K562 (cell line): ENCODE measurements around the gene ABCC10. TPM values are rescaled to one million over a fixed set of nuclear protein-coding genes. Genes with fewer than 3 reads are reported as not detected.

Experiments
- ATAC-seq: fragments of 200-7000 bp; cut with Tn5 transposase; 3 replicates; pipeline ENCODE4 v1.9.1; 2020; ENCODE audit warnings: moderate library complexity
- BruUV-seq: library from RNA; stranded (reverse); fragments of 400-500 nt; replicated peaks from 2 replicates; lab custom pipeline; 2021; lab: Mats Ljungman, UMichigan
- CTCF ChIA-PET: fragments of 300-600 bp; formaldehyde crosslinking; extraction: SDS; loops from one replicate; lab custom pipeline; 2021; ENCODE audit warnings: low intra/inter-chr PET ratio; lab: Yijun Ruan, JAX
- POLR2A ChIA-PET: fragments of 300-600, 350-650 bp; sonication (Branson Sonifier 250); formaldehyde crosslinking; extraction: SDS; loops from one replicate; lab custom pipeline; 2021; ENCODE audit warnings: antibody characterized with exemption, inconsistent platforms; lab: Yijun Ruan, JAX
- DNase-seq, 4 experiments: peaks; one replicate each; pipeline versions ENCODE4 v3.0.0 to v3.0.0-alpha.2; 2011 to 2018; ENCODE audit warnings: low spot score in 3 of 4, mixed read lengths in 3 of 4; ENCODE audit errors: extremely low read depth in 1 of 4
- FAIRE-seq: peaks from 2 replicates; lab custom pipeline; 2011; peaks lifted over from hg19 to GRCh38; lab: Jason Lieb, UNC
- H2AFZ ChIP-seq: 2 replicates; pipeline ENCODE4 v1.6.0; 2011; ENCODE audit warnings: low read depth, low read length, control low read depth, inconsistent platforms
- H3K27ac ChIP-seq: fragments of 200-600 bp; 3 replicates; pipeline ENCODE4 v1.8.0; 2011; ENCODE audit warnings: low read depth, mild to moderate bottlenecking, control low read depth, inconsistent platforms, low read length, moderate library complexity, mixed read lengths; ENCODE audit errors: extremely low read depth
- H3K27me3 ChIP-seq, 2 experiments: fragments of 300-600 bp in 1 of 2; 2 replicates in 1 of 2; 3 replicates in 1 of 2; pipeline versions ENCODE4 v1.6.0 to v1.8.0; 2011; ENCODE audit warnings: inconsistent platforms in 2 of 2, low read length in 2 of 2, mild to moderate bottlenecking in 1 of 2, mixed read lengths in 1 of 2, moderate library complexity in 1 of 2; ENCODE audit not compliant: control insufficient read depth in 2 of 2, insufficient read depth in 2 of 2
- H3K36me3 ChIP-seq: fragments of 300-600 bp; 3 replicates; pipeline ENCODE4 v1.8.0; 2011; ENCODE audit warnings: mild to moderate bottlenecking, low read length, inconsistent platforms; ENCODE audit not compliant: control insufficient read depth, insufficient read depth
- H3K4me1 ChIP-seq, 2 experiments: fragments of 200-600 bp in 1 of 2; replicated peaks in 1 of 2; 2 replicates in 1 of 2; 3 replicates in 1 of 2; pipeline versions ENCODE4 v1.5.1 to v1.8.0; 2011; ENCODE audit warnings: inconsistent platforms in 2 of 2, low read length in 2 of 2, mild to moderate bottlenecking in 1 of 2, mixed read lengths in 1 of 2, moderate library complexity in 1 of 2; ENCODE audit not compliant: control insufficient read depth in 2 of 2, insufficient read depth in 2 of 2
- H3K4me2 ChIP-seq: 2 replicates; pipeline ENCODE4 v1.6.1; 2011; ENCODE audit warnings: low read length, control low read depth, inconsistent platforms, mixed read lengths; ENCODE audit not compliant: insufficient read depth
- H3K4me3 ChIP-seq: fragments of 200-600 bp; sonication (generic), shearing (Covaris generic); 2 replicates; pipeline ENCODE4 v1.5.1; 2016; ENCODE audit warnings: control low read depth, inconsistent platforms
- H3K79me2 ChIP-seq: fragments of 200-600 bp; 3 replicates; pipeline ENCODE4 v1.8.0; 2011; ENCODE audit warnings: low read length, inconsistent platforms; ENCODE audit not compliant: control insufficient read depth, insufficient read depth
- H3K9ac ChIP-seq, 2 experiments: 2 replicates each; pipeline versions ENCODE4 v1.6.0 to v1.6.1; 2011; ENCODE audit warnings: low read depth in 2 of 2, low read length in 2 of 2, control low read depth in 1 of 2, inconsistent platforms in 1 of 2, mild to moderate bottlenecking in 1 of 2, mixed read lengths in 1 of 2; ENCODE audit not compliant: insufficient read depth in 1 of 2
- H3K9me1 ChIP-seq: one replicate; pipeline ENCODE4 v1.6.0; 2011; ENCODE audit warnings: inconsistent platforms, mild to moderate bottlenecking, low read length, moderate library complexity; ENCODE audit not compliant: control insufficient read depth, insufficient read depth
- H3K9me3 ChIP-seq: replicated peaks from 2 replicates; pipeline ENCODE4 v1.5.1; 2011; ENCODE audit warnings: low read depth, low read length, inconsistent platforms; ENCODE audit not compliant: control insufficient read depth, insufficient read depth
- H4K20me1 ChIP-seq: replicated peaks from 2 replicates; pipeline ENCODE4 v1.6.1; 2011; ENCODE audit warnings: low read length, inconsistent platforms, mixed read lengths; ENCODE audit not compliant: control insufficient read depth, insufficient read depth
- BRD9 ChIP-seq: fragments of 450-650 bp; IDR thresholded peaks from 2 replicates; pipeline ENCODE4 v1.6.1; 2018; ENCODE audit warnings: low read depth; ENCODE audit not compliant: partially characterized antibody
- CREB1 ChIP-seq, 2 experiments: sonication (generic) in 1 of 2; formaldehyde crosslinking in 1 of 2; IDR thresholded peaks; 2 replicates each; pipeline versions ENCODE4 v1.6.1 to v1.8.0; 2012 to 2022; ENCODE audit warnings: inconsistent platforms in 1 of 2, mild to moderate bottlenecking in 1 of 2, missing genetic modification reagents in 1 of 2, moderate library complexity in 1 of 2
- DNMT1 ChIP-seq: fragments of 450-650 bp; IDR thresholded peaks from 2 replicates; pipeline ENCODE4 v1.6.1; 2016; ENCODE audit warnings: antibody characterized with exemption, mild to moderate bottlenecking
- LEF1 ChIP-seq: fragments of 450-650 bp; IDR thresholded peaks from 2 replicates; pipeline ENCODE4 v1.6.1; 2016; ENCODE audit warnings: mild to moderate bottlenecking
- MEIS2 ChIP-seq: fragments of 450-650 bp; IDR thresholded peaks from 2 replicates; pipeline ENCODE4 v1.6.1; 2014; ENCODE audit warnings: mild to moderate bottlenecking; ENCODE audit not compliant: partially characterized antibody
- PATZ1 ChIP-seq: fragments of 250-450 bp; sonication (Bioruptor Pico); IDR thresholded peaks from 2 replicates; pipeline ENCODE4 v1.5.0; 2020; ENCODE audit warnings: mild to moderate bottlenecking, borderline replicate concordance
- RBBP5 ChIP-seq: fragments of 200-600 bp; sonication (generic); IDR thresholded peaks from 2 replicates; pipeline ENCODE4 v1.6.1; 2012; ENCODE audit warnings: borderline replicate concordance, mild to moderate bottlenecking, low read length, control low read depth, inconsistent platforms; ENCODE audit not compliant: insufficient read depth, poor library complexity, severe bottlenecking
- TBL1XR1 ChIP-seq, 2 experiments: IDR thresholded peaks; 2 replicates each; pipeline ENCODE4 v1.6.1; 2012; ENCODE audit warnings: improper control_type of control experiment in 2 of 2, low read length in 2 of 2, mild to moderate bottlenecking in 1 of 2
- WGBS: fragments of 100-300 bp; shearing (Covaris generic); methylation state at CpG from one replicate; pipeline ENCODE4 v1.1.6; 2016; ENCODE audit warnings: low coverage, mixed read lengths; ENCODE audit not compliant: insufficient coverage; ENCODE audit errors: missing lambda C conversion rate; 5-methylcytosine and 5-hydroxymethylcytosine counted together
- in situ Hi-C: fragments of 300-500 bp; cut with MboI; formaldehyde crosslinking; loops from 4 replicates; pipeline ENCODE4 v1.15.0; 2018; ENCODE audit warnings: inconsistent platforms, mixed read lengths
- intact Hi-C: fragments of 100-400 bp; cut with micrococcal nuclease; formaldehyde crosslinking; loops from 2 replicates; pipeline ENCODE4 v1.14.2; 2022
- polyA plus RNA-seq, 8 experiments: library from polyadenylated mRNA; depleted of rRNA in 4 of 8; stranded (reverse) in 5 of 8; unstranded in 3 of 8; fragments of >200 nt; fragmentation: Nextera tagmentation in 2 of 8; fragmentation: Illumina TruSeq in 1 of 8; extraction: Ambion mirVana in 2 of 8; extraction: Trizol in 1 of 8; gene quantifications; 2 replicates each; pipeline versions ENCODE4 v1.2.1 to v1.2.3, GENCODE V29; 2011 to 2014; ENCODE audit warnings: inconsistent platforms in 1 of 8, missing spikeins in 1 of 8
- total RNA-seq, 7 experiments: library from RNA; depleted of rRNA in 6 of 7; stranded (reverse); fragments of >200 nt in 6 of 7; fragmentation: Illumina TruSeq in 2 of 7; extraction: Trizol in 2 of 7; gene quantifications; 2 replicates each; pipeline versions ENCODE4 v1.2.1 to v1.2.3, GENCODE V29; 2011 to 2021; ENCODE audit warnings: low replicate concordance in 1 of 7

The ABCC10 gene
- total and polyA plus RNA-seq, 9 of the 15 experiments (the other 6 are each of a cell fraction or from before 2014, with no cell fraction given), result 2.4 to 29.1 (median 13.7) TPM

- in situ Hi-C loops, result no loop called here
- Histone ChIP-seq H3K4me1 (peaks cover 0 to 6% of the 10 kb centered on the region in 2 experiments; a peak in 2 of 5 replicates), H3K9me3 (no peaks in the 10 kb centered on the region), H3K4me2 (no peak overlapping the region), H3K27ac (no peak overlapping the region), H3K9me1 (no peaks in the 10 kb centered on the region), H2AFZ (no peak overlapping the region), H3K36me3 (peaks cover 19% of the 10 kb centered on the region; the same call in 2 of the 3 replicates), H3K79me2 (no peaks in the 10 kb centered on the region), H3K4me3 (no peak overlapping the region), H3K9ac (0 out of 4 replicates have a peak overlapping the region, but pooled peaks of 1 of the 2 experiments have one; percentile 3), H4K20me1 (peaks cover 3% of the 10 kb centered on the region), H3K27me3 (no peaks in the 10 kb centered on the region)
- no peak for TF ChIP-seq DNMT1
- no peak for TF ChIP-seq LEF1
- no peak for TF ChIP-seq BRD9
- TF ChIP-seq CREB1 (IDR thresholded peaks at IDR 0.05), result no peak
- no peak for TF ChIP-seq CREB1 (CRISPR knock-in tag; IDR thresholded peaks at IDR 0.05)
- TF ChIP-seq TBL1XR1 (IDR thresholded peaks at IDR 0.05; ENCODE audit: low read length in 2 of 2), result no peak
- TF ChIP-seq MEIS2, result no peak
- no peak for TF ChIP-seq RBBP5
- no peak for TF ChIP-seq PATZ1 (CRISPR knock-in tag)
- no TSS peak for BruUV-seq
- no peak for ATAC-seq
- intact Hi-C loops, result no loop called here
- 48% methylated on average over 4 of the region's 4 CpGs for WGBS
- DNase-seq, result no peak
- CTCF ChIA-PET, result no interaction called here
- POLR2A ChIA-PET, result interaction anchor here (0.6 to 1.4 kb wide), 5 partner anchors 9 to 55 kb away, joined by 3 to 6 read pairs (median 3); partner anchors contain the start of gene ABCC10
- FAIRE-seq, result no peak
Measured at GRCh38 chr6:43437700-43438099, 10.4 kb downstream of the ABCC10 start.
